DLD1 (cell line): ENCODE measurements around the gene EPGN.

Experiments
- in situ Hi-C: cut with HindIII; loops from 2 replicates; pipeline ENCODE4 v1.10.0; 2017; ENCODE audit warnings: low sequenced_read_pairs

The EPGN gene

GRCh38 chr4:74308215-74308614 is at the start of gene EPGN:
EPGN (plus strand) TSS chr4:74308470; CDS start chr4:74308534, 64 bp downstream.
- in situ Hi-C loops, result loop anchor here (25.0 kb wide), 1 partner anchor 121 kb away; no protein-coding TSS in a partner anchor

- in situ Hi-C loops, result no loop called here
Observed at GRCh38 chr4:74258963-74259362, 49.3 kb upstream of the EPGN start.

- in situ Hi-C loops, result no loop called here
Observed at GRCh38 chr4:74260036-74260435, 48.2 kb upstream of the EPGN start.

- in situ Hi-C loops, result no loop called here
Observed at GRCh38 chr4:74262522-74262921, 45.7 kb upstream of the EPGN start.

GRCh38 chr4:74263551-74263950 is 44.7 kb upstream of the EPGN start:
- in situ Hi-C loops, result no loop called here

- in situ Hi-C loops, result no loop called here
Observed at GRCh38 chr4:74266081-74266480, 42.2 kb upstream of the EPGN start.

- in situ Hi-C loops, result no loop called here
Observed at GRCh38 chr4:74267998-74268606, 40.2 kb upstream of the EPGN start.

GRCh38 chr4:74268643-74269042 is 39.6 kb upstream of the EPGN start:
- in situ Hi-C loops, result no loop called here

- in situ Hi-C loops, result no loop called here
Observed at GRCh38 chr4:74278490-74278889, 29.8 kb upstream of the EPGN start.

GRCh38 chr4:74279716-74280115 is 28.6 kb upstream of the EPGN start:
- in situ Hi-C loops, result no loop called here

GRCh38 chr4:74282926-74283325 is 25.3 kb upstream of the EPGN start:
- in situ Hi-C loops, result no loop called here

GRCh38 chr4:74283614-74284013 is 24.7 kb upstream of the EPGN start:
- in situ Hi-C loops, result no loop called here

- in situ Hi-C loops, result no loop called here
Observed at GRCh38 chr4:74284053-74284452, 24.2 kb upstream of the EPGN start.

- in situ Hi-C loops, result no loop called here
Observed at GRCh38 chr4:74287164-74287563, 21.1 kb upstream of the EPGN start.

GRCh38 chr4:74287791-74288190 is 20.5 kb upstream of the EPGN start:
- in situ Hi-C loops, result no loop called here

GRCh38 chr4:74291471-74291870 is 16.8 kb upstream of the EPGN start:
- in situ Hi-C loops, result no loop called here

GRCh38 chr4:74292111-74292870 is 16.0 kb upstream of the EPGN start:
- in situ Hi-C loops, result no loop called here

GRCh38 chr4:74293558-74293957 is 14.7 kb upstream of the EPGN start:
- in situ Hi-C loops, result no loop called here

- in situ Hi-C loops, result no loop called here
Observed at GRCh38 chr4:74294681-74295080, 13.6 kb upstream of the EPGN start.

- in situ Hi-C loops, result no loop called here
Observed at GRCh38 chr4:74297539-74297938, 10.7 kb upstream of the EPGN start.

- in situ Hi-C loops, result loop anchor here (25.0 kb wide), 1 partner anchor 117 kb away; no protein-coding TSS in a partner anchor
Observed at GRCh38 chr4:74304095-74304625, 4.1 kb upstream of the EPGN start.

GRCh38 chr4:74305000-74305399 is 3.3 kb upstream of the EPGN start:
- in situ Hi-C loops, result loop anchor here (25.0 kb wide), 1 partner anchor 118 kb away; no protein-coding TSS in a partner anchor
